Astrocyte of the spinal cord (primary cell): ENCODE results near the gene NHLRC3.

Experiments used
- DNase-seq: peaks from one replicate; pipeline ENCODE4 v3.0.0; 2011; ENCODE audit warnings: low read depth, low spot score
- H3K4me3 ChIP-seq: 2 replicates; pipeline ENCODE4 v1.5.1; 2011; ENCODE audit warnings: low read depth, mild to moderate bottlenecking, low read length, moderate library complexity
- in situ Hi-C: cut with HindIII; loops from 2 replicates; pipeline ENCODE4 v1.10.0; 2017; ENCODE audit warnings: low sequenced_read_pairs
- TF ChIP-seq, protein P1 (sequence below): IDR thresholded peaks from 2 replicates; pipeline ENCODE4 v1.5.1; 2012; ENCODE audit warnings: low read depth, mild to moderate bottlenecking, low read length, inconsistent platforms

The NHLRC3 gene

DNA sequence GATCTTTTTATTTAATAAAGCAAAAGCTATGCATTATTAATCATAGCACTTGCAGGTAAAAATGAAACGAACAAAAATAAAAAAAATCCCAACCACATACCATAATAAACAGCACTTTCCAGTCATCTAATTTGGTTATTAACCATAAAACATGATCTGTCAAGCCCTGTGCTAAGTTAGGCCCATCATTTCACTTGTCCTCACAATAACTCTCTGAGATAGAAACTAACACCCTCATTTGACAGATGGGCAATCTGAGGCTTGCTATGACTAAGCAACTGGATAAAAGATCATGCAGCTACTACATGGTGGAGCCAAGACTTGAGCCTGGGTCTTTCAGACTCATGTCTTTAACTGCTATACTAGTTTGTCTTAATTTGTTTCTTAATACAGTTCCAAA is 22.2 kb upstream of the NHLRC3 start:
- in situ Hi-C loops: no loop called here
- DNase-seq: no peak
- TF ChIP-seq, protein P1, sequence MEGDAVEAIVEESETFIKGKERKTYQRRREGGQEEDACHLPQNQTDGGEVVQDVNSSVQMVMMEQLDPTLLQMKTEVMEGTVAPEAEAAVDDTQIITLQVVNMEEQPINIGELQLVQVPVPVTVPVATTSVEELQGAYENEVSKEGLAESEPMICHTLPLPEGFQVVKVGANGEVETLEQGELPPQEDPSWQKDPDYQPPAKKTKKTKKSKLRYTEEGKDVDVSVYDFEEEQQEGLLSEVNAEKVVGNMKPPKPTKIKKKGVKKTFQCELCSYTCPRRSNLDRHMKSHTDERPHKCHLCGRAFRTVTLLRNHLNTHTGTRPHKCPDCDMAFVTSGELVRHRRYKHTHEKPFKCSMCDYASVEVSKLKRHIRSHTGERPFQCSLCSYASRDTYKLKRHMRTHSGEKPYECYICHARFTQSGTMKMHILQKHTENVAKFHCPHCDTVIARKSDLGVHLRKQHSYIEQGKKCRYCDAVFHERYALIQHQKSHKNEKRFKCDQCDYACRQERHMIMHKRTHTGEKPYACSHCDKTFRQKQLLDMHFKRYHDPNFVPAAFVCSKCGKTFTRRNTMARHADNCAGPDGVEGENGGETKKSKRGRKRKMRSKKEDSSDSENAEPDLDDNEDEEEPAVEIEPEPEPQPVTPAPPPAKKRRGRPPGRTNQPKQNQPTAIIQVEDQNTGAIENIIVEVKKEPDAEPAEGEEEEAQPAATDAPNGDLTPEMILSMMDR: no peak
- no peak overlapping the region for H3K4me3 ChIP-seq

DNA sequence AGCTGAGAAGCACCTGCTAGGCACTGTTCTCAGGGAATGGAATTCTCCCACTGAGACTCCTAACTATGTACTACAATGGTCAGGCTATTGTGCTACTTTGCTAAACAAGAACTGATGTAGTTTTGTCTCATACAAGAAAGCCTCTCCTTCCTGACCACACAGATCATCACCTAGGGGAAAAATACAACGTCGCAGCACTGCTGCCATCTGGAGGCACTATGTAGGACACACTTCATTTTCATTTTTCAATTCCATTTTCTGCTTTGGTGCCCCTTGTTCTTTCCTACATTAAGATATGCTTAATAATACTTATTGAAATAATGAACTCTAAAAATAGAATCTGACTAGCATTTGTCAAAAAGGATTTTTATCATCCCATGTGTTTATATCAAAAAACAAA is 21.5 kb upstream of the NHLRC3 start:
- in situ Hi-C loops: no loop called here
- peak; percentile 36 for DNase-seq
- H3K4me3 ChIP-seq: no peak overlapping the region
- TF ChIP-seq, protein P1: peak; percentile 62

GRCh38 chr13:39020853-39021462 is 17.3 kb upstream of the NHLRC3 start:
- TF ChIP-seq, protein P1: no peak
- in situ Hi-C loops: no loop called here
- DNase-seq: no peak
- no peak overlapping the region for H3K4me3 ChIP-seq

- TF ChIP-seq, protein P1: no peak
- no peak for DNase-seq
- no peak overlapping the region for H3K4me3 ChIP-seq
- in situ Hi-C loops: no loop called here
These were observed 14.9 kb upstream of the NHLRC3 start for GRCh38 chr13:39023316-39023715.

- DNase-seq: no peak
- TF ChIP-seq, protein P1: no peak
- H3K4me3 ChIP-seq: no peak overlapping the region
- in situ Hi-C loops: no loop called here
These were observed 14.5 kb upstream of the NHLRC3 start for GRCh38 chr13:39023761-39024160.

DNA sequence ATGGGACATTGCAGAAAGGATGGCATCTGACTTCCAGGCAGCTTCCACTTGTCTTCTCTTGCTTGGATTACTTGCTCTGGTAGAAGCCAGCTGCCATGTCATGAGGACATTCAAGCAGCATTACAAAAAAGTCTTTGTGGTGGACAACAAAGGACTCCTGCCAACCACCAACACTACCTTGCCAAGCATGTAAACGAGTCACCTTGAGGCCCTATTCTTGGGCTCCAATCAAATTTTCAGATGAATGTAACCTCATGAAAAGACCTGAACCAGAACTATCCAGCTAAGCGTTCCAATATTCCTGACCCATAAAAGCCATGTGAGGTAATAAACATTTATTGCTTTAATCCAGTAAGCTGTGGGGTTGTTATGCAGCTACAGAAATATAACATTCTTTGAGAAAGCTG is 12.8 kb upstream of the NHLRC3 start:
- H3K4me3 ChIP-seq: no peak overlapping the region
- TF ChIP-seq, protein P1: no peak
- DNase-seq: no peak
- in situ Hi-C loops: no loop called here

- in situ Hi-C loops: no loop called here
- H3K4me3 ChIP-seq: no peak overlapping the region
- DNase-seq: no peak
- TF ChIP-seq, protein P1: no peak
These were observed 6.1 kb upstream of the NHLRC3 start for GRCh38 chr13:39032150-39032549.
